Adipose tissue (tissue), 3 donors: ENCODE data around the gene TMEM126A. TPM values are rescaled to one million over a fixed set of nuclear protein-coding genes. Genes with fewer than 3 reads are reported as not detected.

Source experiments
- H3K27ac ChIP-seq: one replicate; pipeline ENCODE4 v1.5.1; 2013; ENCODE audit warnings: low read depth, low read length
- WGBS, 3 donors: extraction: QIAGEN DNeasy Blood & Tissue Kit; methylation state at CpG; one replicate each; pipeline ENCODE4 v1.1.7; 2013; 5-methylcytosine and 5-hydroxymethylcytosine counted together
- polyA plus RNA-seq, 3 donors: library from polyadenylated mRNA; stranded (reverse); fragments of 200-250 nt; gene quantifications; one replicate each; pipeline ENCODE4 v1.2.3, GENCODE V29; 2013
- donor health status: healthy with polysubstance abuse.
- donor health status: Bipolar disorder and iron deficiency.
- donor health status: healthy.

The TMEM126A gene
- polyA plus RNA-seq, 3 donors, result 25.9 to 64.9 (median 58.1) TPM

GRCh38 chr11:85682330-85683305 lies 34.9 kb downstream of the TMEM126A start:
- 20 to 30% (median 20%) methylated on average over 43 of the region's 43 CpGs for WGBS, 3 donors
- no peak overlapping the region for H3K27ac ChIP-seq

- H3K27ac ChIP-seq, result no peak overlapping the region
- 55 to 78% (median 57%) methylated on average over 15 of the region's 15 CpGs for WGBS, 3 donors
Measured at GRCh38 chr11:85685125-85685819, 37.5 kb downstream of the TMEM126A start.

GRCh38 chr11:85685820-85686459 lies 38.2 kb downstream of the TMEM126A start, which contains the start of gene CCDC89:
CCDC89 (minus strand) TSS chr11:85686195; CDS start chr11:85686130, 65 bp downstream.
- H3K27ac ChIP-seq, result no peak within 1 kb of the TSS
- 37 to 68% (median 44%) methylated on average over 13 of the region's 13 CpGs for WGBS, 3 donors

- WGBS, 3 donors, result 93 to 98% (median 97%) methylated on average over 1 of the region's 1 CpG
- no peak overlapping the region for H3K27ac ChIP-seq
Measured at GRCh38 chr11:85694385-85694980, 46.7 kb downstream of the TMEM126A start.

- no peak overlapping the region for H3K27ac ChIP-seq
Measured at GRCh38 chr11:85695546-85695945, 47.8 kb downstream of the TMEM126A start.

- H3K27ac ChIP-seq, result no peak overlapping the region
- 88 to 92% (median 91%) methylated on average over 2 of the region's 2 CpGs for WGBS, 3 donors
Measured at GRCh38 chr11:85697747-85698146, 50.0 kb downstream of the TMEM126A start.

- 66 to 91% (median 84%) methylated on average over 1 of the region's 1 CpG for WGBS, 3 donors
- no peak overlapping the region for H3K27ac ChIP-seq
Measured at GRCh38 chr11:85698195-85698594, 50.4 kb downstream of the TMEM126A start.

GRCh38 chr11:85699957-85700741 lies 52.4 kb downstream of the TMEM126A start:
- H3K27ac ChIP-seq, result no peak overlapping the region
- WGBS, 3 donors, result 66 to 81% (median 77%) methylated on average over 2 of the region's 2 CpGs

GRCh38 chr11:85704967-85705366 lies 57.2 kb downstream of the TMEM126A start:
- WGBS, 3 donors, result 93 to 98% (median 98%) methylated on average over 3 of the region's 3 CpGs
- no peak overlapping the region for H3K27ac ChIP-seq

- H3K27ac ChIP-seq, result no peak overlapping the region
Measured at GRCh38 chr11:85705800-85706199, 58.0 kb downstream of the TMEM126A start.

Other genes starting within 250 kb of the TMEM126A start
- gene DLG2, start 20.6 kb upstream of the TMEM126A start, polyA plus RNA-seq, result 1 to 10 TPM in 1 of 3 donors, under 1 TPM in 2; 0.51 to 1.7 (median 0.91) TPM
- 10 to 100 TPM; 25.8 to 90.9 (median 49.4) TPM for gene TMEM126B, start 19.4 kb upstream of the TMEM126A start, polyA plus RNA-seq
- 10 to 100 TPM; 17.8 to 22.9 (median 19.2) TPM for gene CREBZF, start 17.2 kb downstream of the TMEM126A start, polyA plus RNA-seq
- gene CCDC89, start 38.2 kb downstream of the TMEM126A start, polyA plus RNA-seq, result 1 to 10 TPM in 1 of 3 donors, under 1 TPM in 2; 0.09 to 1.9 (median 0.62) TPM
- gene SYTL2, start 163.2 kb downstream of the TMEM126A start, polyA plus RNA-seq, result 10 to 100 TPM in 2 of 3 donors, 1 to 10 TPM in 1; 1.2 to 11.0 (median 10.1) TPM
- not detected for gene CCDC83, start 207.4 kb downstream of the TMEM126A start, polyA plus RNA-seq